Fibroblast of skin of right biceps (primary cell): Measurements from ENCODE around the gene RRAS.

Source experiments
- DNase-seq: peaks from one replicate; pipeline ENCODE4 v3.0.0-alpha.2; 2013

The RRAS gene

DNA sequence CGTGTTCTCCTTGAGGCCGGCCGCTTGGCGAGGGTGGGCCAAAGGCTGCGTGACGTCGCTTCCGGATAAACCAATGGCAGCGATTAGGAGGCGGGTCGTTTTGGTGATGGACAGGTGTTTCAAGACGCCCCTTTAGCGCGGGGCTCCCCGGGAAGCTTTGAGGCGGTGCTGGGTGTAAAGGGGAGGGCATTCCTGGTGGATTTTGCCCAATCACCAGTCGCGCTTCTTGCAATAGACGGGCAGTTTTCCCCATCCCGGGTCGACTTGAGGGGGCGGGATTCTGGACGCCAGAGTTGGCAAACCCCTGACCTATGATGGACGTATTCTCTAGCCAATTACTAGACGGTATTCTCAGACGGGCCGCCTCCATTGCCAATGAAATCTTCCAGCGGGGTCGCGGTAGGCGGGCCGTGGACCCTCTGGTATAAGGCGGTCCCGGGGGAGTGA lies 36.9 kb upstream of the RRAS start:
- DNase-seq = peak; percentile 100

DNA sequence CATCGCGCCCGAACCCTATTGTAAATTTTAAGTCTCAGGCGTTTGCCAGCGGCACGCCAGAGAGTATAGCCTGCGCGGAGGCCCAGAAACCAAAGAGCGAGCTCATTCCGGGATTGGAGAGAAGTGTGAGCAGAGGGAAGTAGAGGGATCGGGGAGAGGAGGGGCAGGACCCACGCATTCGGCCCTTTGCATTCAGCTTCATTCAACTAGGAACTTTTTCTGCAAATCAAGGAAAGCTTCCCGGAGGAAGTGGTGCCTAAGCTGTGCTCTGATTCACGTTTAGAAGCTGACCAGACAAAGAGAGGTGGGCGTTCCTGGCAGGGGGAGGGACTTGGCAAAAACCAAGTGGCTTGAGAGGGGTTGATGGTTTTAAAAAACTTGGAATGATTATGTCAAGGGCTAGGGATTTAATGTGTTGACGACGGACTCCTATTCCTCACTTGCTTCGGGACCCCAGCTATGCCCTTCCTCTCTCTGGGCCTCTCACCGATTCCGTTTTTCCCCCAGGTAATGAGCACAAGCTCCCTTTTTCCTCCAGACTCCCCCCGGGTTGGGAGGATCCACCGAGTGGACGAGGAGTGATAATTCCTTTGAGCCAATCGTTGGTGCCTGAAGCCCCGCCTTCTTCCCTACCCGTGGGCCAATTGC lies 36.3 kb upstream of the RRAS start:
- peak; percentile 93 for DNase-seq

DNA sequence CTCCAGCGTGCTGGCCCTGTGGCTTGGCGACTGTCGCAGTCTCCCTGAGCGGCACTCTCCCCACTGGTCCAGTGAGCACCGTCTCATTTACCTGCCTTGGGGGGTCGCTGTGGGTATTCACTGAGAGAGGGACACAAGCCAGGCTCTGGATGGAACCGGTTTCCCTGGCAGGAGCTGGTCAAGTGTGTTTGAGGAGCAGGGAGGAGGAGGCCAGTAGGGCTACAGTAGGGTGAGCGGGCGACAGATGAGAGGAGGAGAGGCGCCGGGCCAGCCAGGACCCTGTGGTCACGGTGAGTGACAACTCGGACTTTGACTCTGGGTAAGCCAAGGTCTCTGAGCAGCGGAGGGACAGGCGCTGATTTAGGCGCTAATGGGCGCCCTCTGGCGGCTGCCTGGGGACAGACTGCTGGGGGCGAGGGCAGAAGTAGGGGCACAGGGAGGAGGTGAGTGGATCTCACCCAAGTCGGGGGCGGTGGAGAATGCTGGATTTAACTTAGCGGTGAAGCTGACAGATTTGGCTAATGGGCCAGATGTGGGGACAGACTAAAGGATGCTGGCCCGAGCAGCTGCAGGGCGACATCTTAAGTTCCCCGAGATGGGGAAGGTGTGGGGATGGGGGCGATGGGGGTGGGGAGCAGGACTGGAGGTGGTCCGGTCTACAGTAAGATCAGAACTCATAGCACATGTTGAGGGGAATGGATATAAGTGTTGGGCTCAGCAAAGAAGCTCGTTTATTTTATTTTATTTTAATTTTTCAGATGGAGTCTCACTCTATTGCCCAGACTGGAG lies 32.4 kb upstream of the RRAS start:
- DNase-seq = peak; percentile 54

DNA sequence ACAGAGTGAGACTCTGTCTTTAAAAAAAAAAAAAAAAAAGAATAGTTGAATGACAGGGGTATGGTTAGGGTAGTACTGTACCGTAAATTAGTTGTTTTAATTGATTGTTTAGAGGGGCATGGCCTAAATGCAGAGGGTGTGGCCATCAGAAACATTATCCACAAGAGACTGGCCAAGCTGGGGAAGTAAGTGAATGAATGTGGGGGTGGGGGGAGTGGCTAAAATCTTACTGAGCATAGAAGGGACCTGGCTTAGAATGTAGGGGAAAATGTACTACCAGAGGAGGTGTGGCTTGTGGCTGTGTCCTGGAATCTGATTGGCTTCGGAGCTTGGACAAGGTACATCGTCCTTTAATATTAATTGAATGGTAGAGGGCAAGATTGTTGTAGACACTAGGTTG lies 29.6 kb upstream of the RRAS start:
- no peak for DNase-seq

DNA sequence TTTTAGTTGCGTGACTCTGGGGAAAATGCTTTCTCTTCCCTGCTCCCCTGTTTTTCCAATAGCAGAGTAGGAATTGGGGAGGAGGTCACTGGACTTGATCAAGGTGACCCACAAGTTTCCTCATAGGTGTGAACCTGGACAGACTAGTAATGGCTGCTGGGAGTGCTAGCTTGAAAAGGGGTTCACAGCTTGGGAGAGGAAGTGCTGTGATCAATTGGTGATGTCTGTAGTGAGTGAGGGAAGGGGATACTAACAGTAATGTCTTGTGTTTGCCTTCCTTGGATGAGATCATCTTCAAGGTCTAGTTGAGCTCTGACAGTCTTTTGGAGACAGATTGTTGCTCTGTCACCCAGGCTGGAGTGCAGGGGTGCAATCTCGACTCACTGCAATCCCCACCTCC lies 27.5 kb upstream of the RRAS start:
- no peak for DNase-seq

DNA sequence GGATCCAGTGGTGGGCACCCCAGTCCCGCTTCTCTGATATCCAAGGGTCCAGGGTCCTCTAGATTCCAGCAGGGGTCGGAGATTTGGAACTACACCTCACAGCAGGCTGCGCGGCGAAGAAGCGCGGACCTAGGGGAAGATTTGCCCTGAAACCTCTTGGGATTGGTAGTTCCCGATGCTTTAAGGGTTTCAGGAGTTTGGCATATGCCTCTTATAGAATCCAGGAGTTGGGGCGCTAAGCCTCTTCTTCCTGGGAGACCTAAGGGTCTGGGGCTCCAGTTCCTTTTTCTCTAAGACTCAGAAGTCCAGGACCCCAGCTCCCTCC lies 26.1 kb upstream of the RRAS start:
- no peak for DNase-seq

DNA sequence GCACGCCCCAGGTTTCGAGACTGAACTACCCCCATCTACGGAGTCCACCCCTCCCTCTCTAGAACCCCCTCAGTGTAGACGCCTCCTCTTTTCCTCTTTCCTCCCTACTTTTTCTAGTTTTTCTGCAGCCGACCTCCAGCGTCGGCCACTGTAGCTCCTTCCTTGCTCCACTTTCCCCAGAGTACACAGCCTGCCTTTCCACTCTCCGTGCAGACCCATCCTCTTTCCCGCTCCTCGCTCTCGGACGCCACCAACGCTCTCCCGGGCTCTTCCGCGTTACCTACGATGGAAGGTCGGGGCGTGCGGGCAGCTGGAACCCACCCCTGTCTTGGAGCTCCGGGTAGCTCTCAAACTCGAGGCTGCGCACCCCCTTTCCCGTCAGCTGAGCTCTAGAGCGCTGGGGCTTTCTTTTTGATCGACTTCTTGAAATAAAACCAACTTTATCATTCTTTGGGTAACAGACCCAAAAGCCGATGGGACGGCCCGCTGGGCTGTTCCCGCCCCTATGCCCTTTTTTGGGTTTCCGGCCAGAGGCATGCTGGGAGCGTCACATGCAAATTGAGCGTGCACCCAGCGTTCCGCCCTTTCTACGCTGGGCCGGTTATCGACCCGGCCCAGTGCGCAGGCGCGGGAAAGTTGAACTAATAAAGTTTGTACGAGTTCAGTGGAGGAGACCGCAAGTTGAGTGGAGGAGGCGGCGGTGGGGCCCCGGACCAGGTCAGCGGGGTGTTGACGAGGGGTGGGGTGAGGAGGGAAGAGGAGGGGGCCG lies 25.6 kb upstream of the RRAS start, which contains the start of the genes BCL2L12 and IRF3:
Gene BCL2L12 (plus strand): TSS at position 583 of the 769 bp plus-strand sequence. CDS start 760 bp downstream, outside the sequence.
Gene IRF3 (minus strand): TSS at position 507 of the 769 bp plus-strand sequence. CDS start 1,019 bp downstream, outside the sequence.
- DNase-seq = peak; percentile 95

DNA sequence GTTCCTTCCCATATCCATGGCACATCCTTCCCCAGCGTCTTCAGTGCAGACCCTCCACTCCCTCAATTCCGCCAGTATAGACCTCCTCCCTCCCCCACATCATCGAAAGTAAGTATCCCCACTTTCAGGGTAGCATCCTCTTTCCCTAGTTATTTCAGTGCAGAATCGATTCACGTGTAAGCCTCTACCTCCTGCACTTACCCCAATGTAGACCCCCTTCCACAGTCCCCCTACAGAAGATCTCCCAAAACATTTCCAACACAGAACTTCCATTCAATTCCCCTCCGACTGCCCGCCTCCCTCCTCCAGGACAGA lies 25.1 kb upstream of the RRAS start:
- no peak for DNase-seq

DNA sequence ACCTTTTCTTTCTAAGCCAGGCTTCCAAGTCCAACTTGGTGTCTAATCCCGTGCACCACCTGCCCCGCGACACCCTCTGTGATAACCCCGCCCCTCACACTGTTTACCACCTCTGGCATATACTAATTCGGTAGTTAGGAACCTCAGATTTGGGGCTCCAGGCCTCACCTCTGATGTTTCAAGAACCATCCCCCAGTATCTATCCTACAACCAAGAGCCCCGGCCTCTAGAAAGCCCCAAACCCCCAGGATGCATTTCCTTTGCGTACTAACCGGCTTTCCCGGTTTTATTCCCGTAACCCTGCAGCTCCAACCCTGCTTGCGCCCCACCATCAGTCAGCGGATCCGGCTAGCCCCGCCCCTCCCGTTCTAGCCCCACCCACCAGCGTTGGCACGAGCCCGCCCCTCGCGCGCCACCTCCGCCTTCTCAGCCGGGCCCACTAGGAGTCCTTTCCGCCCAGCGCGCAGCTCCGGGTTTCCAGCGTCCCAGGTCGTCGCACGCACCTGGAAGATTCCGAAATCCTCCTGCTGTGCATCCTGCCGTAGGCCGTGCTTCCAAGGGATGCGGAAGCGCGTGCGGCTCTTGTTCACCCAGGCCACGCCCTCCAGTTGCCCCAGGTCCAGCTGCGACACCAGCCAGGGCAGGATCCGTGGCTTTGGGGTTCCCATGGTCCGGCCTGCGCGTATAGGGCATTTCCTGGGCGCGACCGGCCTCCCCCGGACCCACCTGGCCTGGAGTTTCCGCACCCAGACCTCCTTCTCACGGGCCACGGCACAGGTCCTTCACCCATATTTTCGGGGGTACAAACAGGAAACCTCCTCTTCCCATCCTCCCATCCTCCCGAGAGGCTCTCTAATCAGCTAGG lies 24.5 kb upstream of the RRAS start:
- peak; percentile 73 for DNase-seq

DNA sequence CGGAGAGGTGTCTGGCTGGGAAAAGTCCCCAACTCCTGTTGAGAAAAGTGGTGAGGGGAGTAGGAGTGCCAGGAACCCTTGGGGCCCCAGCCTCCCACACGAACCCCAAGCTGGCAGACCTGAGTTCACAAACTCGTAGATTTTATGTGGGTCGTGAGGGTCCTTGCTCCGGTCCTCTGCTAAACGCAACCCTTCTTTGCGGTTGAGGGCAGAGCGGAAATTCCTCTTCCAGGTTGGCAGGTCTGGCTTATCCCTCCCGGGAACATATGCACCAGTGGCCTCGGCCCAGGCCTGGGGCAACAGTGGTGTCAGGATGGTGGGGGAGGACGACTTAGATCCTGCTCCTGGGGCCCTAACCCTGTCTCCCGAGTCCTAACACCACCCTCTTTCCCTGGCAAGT lies 23.3 kb upstream of the RRAS start:
- no peak for DNase-seq

DNA sequence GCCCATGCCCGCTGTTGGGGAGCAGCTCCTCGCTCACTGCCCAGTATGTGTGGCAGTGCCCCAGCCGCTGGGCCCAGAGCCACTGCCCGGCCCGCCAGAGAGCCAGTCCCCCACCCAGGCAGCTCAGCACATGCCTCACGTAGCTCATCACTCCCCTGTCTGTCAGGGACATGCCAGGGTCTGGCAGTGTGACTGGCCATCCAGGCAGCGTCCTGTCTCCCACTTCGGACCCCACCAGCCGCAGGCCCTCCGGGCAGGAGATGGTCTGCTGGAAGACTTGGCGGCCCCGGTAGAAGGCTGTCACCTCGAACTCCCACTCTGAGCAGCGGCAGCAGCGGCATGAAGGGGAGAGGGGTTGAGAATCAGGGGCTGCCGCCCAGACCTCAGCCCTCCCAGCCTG lies 22.1 kb upstream of the RRAS start:
- DNase-seq = no peak

DNA sequence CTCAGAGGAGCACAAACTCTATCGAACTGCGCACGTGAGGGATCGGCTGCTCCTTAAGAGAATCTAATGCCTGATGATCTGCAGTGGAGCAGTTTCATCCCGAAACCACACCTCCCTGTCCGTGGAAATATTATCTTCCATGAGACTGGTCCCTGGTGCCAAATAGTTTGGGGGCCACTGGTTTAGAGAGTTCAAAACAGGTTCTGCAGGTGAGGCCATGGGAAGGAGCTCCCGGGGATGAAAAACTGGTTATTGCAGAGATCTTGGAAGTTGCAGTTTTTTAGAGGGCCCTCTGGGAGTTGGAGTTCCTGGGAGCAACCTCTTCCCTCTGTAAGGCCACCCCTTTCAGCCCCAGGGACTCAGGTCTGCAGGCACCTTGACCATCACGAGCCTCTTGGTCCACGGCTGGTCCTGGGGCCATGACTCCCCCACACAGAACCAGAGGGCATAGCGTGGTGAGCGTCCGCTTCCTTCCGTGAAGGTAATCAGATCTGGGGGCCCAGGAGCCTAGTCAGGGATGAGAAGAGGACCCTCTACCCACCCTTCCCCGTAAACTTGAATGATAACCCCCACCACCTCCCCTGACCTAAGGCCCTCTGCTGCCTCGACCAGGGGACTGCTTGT lies 20.5 kb upstream of the RRAS start:
- DNase-seq = no peak

DNA sequence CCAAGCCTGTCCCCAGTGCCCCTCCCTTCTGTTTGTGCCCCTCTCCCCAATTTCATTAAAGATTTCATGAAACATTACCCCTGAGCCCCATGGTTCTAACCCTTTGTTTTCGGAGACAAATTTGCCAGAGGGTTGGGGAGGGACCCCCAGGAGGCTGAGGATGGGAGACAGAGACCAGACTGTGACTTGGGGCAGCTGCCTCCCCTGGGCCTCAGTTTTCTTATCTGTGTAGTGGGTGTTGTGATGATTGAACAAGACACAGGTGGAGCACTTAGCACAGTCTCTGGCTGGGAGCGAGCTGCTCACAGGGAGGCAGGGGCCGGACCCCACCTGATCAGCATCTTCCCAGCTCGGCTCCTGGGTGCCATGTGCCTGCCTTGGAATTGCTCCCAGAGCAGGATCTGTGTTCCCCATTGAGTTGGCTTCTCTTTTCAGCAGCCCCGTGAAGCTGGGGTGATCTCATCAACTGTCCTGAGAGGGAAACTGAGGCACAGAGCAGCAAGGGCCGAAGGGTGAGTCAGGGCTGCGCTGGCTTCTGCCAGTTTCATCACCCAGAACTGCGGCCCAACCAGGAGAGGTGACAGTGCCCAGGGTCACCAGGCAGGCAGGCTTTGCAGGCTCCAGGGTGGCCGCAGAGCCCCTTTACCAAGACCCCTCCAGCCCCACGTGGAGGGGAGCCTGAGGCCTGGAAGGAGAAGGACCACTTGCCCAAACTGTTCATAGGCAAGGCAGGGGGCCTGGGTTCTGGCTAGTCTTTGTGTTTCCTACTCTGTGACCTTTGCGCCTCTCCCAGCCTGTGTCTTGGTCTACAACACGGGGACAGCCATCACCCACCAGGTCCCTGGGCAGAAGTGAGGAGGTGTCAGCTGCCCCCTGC lies 18.9 kb upstream of the RRAS start:
- DNase-seq = no peak

DNA sequence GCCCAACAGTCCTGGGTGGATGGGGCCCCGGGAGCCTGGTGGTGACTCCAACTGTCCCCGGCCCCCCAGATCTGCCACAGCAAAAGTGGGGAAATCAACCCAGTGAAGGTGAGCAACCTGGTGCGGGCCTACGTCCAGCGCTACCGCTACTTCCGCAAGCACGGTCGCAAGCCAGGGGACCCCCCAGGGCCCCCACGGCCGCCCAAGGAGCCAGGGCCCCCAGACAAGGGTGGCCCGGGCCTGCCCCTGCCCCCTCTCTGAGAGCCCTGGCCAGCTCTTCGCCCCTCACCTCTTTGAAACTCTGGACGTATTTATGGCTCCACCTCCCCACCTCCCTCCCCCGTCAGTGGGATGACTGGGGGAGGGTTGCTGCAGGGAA lies 18.2 kb upstream of the RRAS start:
- DNase-seq = no peak

DNA sequence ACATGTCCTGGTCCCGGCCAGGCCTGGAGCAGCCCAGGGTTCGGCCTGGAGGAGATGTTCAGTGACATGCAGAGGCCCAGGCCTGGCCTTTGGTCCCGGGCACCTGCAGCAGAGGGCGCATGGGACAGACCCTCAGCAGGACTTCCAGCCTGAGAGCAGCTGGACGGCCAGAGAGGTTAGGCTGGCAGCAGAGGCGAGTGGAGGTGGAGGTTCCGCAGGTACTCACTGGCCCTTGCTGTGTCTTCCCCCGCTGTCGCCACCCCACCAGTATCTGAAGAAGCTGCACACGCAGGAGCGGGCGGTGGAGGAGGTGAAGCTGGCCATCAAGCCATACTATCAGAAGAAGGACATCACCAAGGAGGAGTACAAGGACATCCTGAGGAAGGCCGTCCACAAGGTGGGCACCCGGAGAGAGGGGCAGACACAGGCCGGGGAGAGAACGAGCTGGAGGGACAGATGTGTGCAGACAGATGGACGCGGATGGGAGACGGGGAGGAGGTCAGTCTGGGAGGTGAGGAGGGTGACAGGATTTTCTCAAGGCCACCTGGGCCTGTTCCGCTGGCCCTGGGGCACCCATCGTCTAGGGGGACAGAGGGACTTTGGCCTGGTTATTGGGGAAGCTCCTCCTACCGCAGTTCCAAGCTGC lies 17.7 kb upstream of the RRAS start:
- no peak for DNase-seq

DNA sequence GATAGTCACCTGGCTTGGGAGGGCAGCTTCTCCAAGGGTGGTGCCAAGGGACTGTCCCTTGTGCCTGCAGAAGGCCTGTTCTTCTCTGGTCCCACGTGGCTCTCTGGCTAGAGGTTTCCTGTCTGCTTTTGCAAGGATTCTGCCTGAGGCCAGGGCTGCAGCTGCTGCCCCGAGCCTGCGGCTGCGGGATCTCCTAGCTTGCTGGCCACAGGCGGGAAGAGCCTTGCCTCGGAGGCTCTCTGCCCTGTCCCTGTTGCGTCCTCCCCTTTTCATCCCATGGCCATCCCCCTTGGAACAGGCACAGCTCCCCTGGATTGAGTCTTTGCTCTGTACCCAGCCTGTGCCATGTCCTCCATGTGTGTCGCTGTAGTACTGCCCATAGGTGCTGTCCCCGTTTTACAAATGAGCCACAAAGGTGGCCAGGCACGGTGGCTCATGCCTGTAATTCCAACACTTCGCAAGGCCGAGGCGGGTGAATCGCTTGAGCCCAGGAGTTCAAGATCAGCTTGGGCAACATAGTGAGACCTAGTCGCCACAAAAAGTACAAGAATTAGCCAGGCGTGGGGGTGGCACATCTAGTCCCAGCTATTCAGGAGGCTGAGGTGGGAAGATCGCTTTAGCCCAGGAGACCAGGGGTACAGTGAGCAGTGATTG lies 16.6 kb upstream of the RRAS start:
- DNase-seq = no peak

DNA sequence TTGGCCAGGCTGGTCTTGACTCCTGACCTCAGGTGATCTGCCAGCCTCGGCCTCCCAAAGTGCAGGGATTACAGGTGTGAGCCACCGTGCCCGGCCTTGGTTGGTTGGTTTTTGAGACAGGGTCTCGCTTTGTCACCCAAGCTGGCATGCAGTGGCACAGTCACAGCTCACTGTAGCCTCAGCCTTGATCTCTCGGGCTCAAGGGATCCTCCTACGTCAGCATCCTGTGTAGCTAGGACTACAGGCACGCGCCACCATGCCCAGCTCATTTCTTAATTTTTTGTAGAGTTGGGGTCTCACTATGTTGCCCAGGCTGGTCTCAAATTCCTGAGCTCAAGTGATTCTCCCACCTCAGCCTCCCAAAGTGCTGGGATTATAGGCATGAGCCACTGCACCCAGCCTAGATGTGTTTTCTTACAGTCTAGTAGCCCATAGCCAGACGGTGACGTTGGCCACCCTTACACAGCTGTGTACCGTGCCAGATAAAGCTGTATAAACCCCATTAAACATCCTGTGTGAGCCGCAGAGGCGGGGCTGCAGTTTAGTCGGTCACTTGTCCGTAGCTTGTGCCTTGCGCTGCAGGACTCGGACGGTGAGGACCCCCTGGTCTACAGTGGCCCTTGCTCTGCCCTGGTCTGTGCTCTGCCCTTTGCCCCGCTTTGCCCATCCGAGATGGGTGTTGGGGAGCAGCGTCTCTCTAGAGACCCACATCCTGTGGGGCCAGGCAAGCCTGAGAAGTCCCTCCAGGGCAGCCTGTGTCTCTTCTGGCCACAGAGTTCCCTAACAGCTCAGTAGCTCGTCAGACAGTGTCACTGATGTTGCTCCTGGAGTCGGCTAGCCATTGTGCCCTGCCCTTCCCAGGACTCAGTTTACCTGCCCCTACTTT lies 15.9 kb upstream of the RRAS start:
- no peak for DNase-seq

DNA sequence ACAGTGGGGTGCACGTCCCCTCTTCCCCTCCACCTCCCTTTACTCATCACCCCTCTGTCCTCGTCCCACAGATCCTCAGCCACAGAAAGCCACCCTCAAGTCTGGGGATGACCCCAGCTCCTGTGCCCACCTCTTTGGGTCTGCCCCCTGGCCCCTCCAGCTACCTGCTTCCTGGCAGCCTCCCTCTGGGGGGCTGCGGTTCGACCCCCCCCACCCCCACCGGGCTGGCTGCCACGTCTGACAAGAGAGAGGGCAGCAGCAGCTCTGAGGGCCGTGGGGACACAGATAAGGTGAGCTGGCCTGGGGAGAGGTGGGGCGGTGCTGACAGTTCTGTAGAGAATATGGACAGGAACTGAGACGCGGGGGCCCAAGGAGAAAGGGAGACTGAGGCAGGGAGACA lies 14.6 kb upstream of the RRAS start:
- DNase-seq = no peak

DNA sequence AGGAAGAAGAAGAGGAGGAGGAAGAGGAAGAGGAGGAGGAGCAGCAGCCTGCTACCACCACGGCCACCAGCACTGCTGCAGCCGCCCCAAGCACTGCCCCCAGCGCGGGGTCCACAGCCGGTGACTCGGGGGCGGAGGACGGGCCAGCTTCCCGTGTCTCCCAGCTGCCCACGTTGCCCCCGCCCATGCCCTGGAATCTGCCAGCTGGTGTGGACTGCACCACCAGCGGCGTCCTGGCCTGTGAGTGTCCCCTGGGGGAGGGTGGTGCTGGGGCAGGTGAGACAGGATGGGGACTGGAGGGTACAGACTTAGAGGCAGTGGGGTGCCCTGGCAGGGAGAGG lies 13.5 kb upstream of the RRAS start:
- no peak for DNase-seq
